Uterus (tissue), 2 donors: ENCODE results near the gene TAF10.

Source experiments
- CTCF ChIP-seq, 4 experiments: fragments of 200-600 bp in 2 of 4; fragments of 450-650 bp in 2 of 4; sonication (generic) in 2 of 4; IDR thresholded peaks; one replicate each; pipeline ENCODE4 v1.5.1; 2016 to 2019; ENCODE audit warnings: antibody characterized with exemption in 4 of 4, mild to moderate bottlenecking in 2 of 4, moderate library complexity in 1 of 4
- POLR2A ChIP-seq, 2 donors: fragments of 450-650 bp; IDR thresholded peaks; one replicate each; pipeline ENCODE4 v1.6.1; 2016; ENCODE audit warnings: antibody characterized with exemption in 2 of 2, mild to moderate bottlenecking in 1 of 2, moderate library complexity in 1 of 2

- no peak for TF ChIP-seq POLR2A (IDR thresholded peaks at IDR 0.05)
- no peak for TF ChIP-seq CTCF (IDR thresholded peaks at IDR 0.05)
Measured at GRCh38 chr11:6653097-6653496, 41.1 kb upstream of the TAF10 start.
